Fibroblast of the aortic adventitia (primary cell): ENCODE data around the gene MED16. TPM values are rescaled to one million over a fixed set of nuclear protein-coding genes. Genes with fewer than 3 reads are reported as not detected.
A peak's percentile ranks its signal among the peaks of the same experiment; 100 is the strongest.

Experiments
- DNase-seq: peaks from one replicate; pipeline ENCODE4 v3.0.0-alpha.2; 2010; ENCODE audit warnings: low read depth
- H3K4me3 ChIP-seq: 2 replicates; pipeline ENCODE4 v1.5.1; 2011; ENCODE audit warnings: low read depth, mild to moderate bottlenecking, control low read depth, low read length, moderate library complexity
- total RNA-seq: library from RNA; depleted of rRNA; stranded (reverse); fragments of >200 nt; gene quantifications from 2 replicates; pipeline ENCODE4 v1.2.3, GENCODE V29; 2012; ENCODE audit warnings: low replicate concordance
- TF ChIP-seq, protein P1 (sequence below): IDR thresholded peaks from 2 replicates; pipeline ENCODE4 v1.5.1; 2011; ENCODE audit warnings: mild to moderate bottlenecking, low read length, control low read depth, inconsistent platforms; ENCODE audit not compliant: insufficient read depth

MED16 gene
- total RNA-seq, 1 donor = 24.5 TPM

- TF ChIP-seq, protein P1, sequence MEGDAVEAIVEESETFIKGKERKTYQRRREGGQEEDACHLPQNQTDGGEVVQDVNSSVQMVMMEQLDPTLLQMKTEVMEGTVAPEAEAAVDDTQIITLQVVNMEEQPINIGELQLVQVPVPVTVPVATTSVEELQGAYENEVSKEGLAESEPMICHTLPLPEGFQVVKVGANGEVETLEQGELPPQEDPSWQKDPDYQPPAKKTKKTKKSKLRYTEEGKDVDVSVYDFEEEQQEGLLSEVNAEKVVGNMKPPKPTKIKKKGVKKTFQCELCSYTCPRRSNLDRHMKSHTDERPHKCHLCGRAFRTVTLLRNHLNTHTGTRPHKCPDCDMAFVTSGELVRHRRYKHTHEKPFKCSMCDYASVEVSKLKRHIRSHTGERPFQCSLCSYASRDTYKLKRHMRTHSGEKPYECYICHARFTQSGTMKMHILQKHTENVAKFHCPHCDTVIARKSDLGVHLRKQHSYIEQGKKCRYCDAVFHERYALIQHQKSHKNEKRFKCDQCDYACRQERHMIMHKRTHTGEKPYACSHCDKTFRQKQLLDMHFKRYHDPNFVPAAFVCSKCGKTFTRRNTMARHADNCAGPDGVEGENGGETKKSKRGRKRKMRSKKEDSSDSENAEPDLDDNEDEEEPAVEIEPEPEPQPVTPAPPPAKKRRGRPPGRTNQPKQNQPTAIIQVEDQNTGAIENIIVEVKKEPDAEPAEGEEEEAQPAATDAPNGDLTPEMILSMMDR = no peak
- no peak for DNase-seq
- peak overlapping the region; percentile 28 for H3K4me3 ChIP-seq
Measured at GRCh38 chr19:933553-933882, 40.5 kb upstream of the MED16 start.

- DNase-seq = peak; percentile 92
- peak overlapping the region; percentile 35 for H3K4me3 ChIP-seq
- TF ChIP-seq, protein P1 = no peak
Measured at GRCh38 chr19:932648-933552, 39.9 kb upstream of the MED16 start.

DNA sequence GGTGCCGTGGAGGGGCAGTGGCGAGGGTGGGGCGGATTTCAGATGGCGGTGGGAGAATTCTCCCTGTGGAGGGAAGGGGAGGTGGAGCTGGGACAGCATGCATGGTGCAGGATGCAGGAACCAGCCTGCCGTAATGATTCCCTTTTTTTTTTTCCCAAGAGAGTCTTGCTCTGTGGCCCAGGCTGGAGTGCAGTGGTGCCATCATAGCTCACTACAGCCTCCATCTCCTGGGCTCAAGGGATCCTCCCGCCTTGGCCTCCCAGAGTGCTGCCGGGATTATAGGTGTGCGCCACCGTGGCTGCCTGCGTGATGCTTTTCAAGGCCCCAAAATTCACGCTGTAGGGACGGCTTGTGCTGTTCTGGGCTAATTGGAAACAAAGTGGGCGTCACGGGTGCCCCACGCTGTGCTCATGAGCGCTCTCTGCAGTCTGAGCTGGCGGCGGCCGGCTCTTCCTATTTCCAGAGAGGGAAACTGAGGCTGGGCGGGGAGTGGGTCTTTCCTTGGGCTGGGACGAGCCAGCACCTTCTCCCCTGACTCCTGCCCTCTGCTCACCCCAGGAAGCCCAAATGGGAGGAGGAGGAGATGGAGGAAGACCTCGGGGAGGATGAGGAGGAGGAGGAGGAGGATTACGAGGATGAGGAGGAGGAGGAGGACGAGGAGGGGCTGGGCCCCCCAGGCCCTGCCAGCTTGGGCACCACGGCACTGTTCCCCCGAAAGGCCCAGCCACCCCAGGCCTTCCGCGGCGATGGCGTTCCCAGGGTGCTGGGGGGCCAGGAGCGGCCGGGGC, 39.1 kb upstream of the MED16 start:
- no peak for DNase-seq
- no peak overlapping the region for H3K4me3 ChIP-seq
- TF ChIP-seq, protein P1 = no peak

DNA sequence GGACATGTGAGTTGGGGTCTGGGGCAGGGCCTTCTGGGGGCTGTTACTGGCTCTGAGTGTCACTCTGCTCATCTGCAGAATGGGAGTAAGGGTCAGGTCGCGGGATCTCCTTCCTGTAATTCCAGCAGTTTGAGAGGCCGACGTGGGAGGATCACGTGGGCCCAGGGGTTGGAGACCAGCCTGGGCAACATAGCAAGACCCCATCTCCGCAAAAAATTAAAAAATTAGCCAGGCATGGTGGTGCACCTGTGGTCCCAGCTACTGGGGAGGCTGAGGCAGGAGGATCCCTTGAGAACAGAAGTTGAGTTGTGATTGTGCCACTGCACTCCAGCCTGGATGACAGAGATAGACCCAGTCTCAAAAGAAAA, 36.9 kb upstream of the MED16 start:
- H3K4me3 ChIP-seq = no peak overlapping the region
- TF ChIP-seq, protein P1 = no peak
- DNase-seq = no peak

DNA sequence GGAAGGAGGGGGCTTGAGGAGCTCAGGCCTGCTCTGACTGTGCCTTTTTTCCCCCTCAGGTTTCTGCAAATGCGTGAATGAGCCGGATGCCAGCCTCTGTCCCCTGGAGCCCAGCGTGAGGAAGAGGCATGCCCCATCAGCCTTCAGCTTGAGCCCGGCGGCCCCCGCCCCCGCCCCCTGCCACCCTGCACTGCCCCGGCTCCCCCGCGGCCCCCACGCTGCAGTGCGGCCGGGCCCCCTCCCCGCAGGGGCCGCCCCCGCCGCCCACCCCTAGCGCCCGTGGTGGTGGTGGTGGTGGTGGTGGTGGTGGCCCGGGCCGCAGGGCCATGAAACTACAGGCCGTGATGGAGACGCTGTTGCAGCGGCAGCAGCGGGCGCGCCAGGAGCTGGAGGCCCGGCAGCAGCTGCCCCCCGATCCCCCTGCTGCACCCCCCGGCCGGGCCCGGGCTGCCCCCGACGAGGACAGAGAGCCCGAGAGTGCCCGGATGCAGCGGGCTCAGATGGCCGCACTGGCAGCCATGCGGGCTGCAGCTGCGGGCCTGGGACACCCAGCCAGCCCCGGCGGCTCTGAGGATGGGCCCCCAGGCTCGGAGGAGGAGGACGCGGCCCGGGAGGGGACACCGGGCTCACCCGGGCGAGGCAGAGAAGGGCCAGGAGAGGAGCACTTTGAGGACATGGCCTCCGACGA, 36.4 kb upstream of the MED16 start:
- DNase-seq = no peak
- no peak overlapping the region for H3K4me3 ChIP-seq
- TF ChIP-seq, protein P1 = no peak

- TF ChIP-seq, protein P1 = no peak
- no peak overlapping the region for H3K4me3 ChIP-seq
- DNase-seq = no peak
Measured at GRCh38 chr19:928471-929202, 35.6 kb upstream of the MED16 start.
